H1 (cell line): ENCODE data around the gene WDR54. TPM values are rescaled to one million over a fixed set of nuclear protein-coding genes. Genes with fewer than 3 reads are reported as not detected.

Source experiments
- BRCA1 ChIP-seq: IDR thresholded peaks from 2 replicates; pipeline ENCODE4 v1.6.1; 2012; ENCODE audit warnings: low read depth, low read length, improper control_type of control experiment
- CHD2 ChIP-seq: IDR thresholded peaks from 2 replicates; pipeline ENCODE4 v1.6.1; 2012; ENCODE audit warnings: low read length, improper control_type of control experiment
- CREB1 ChIP-seq: IDR thresholded peaks from 2 replicates; pipeline ENCODE4 v1.6.1; 2012; ENCODE audit warnings: inconsistent platforms
- POLR2A ChIP-seq, 2 experiments: IDR thresholded peaks; 1 replicate in 1 of 2; 2 replicates in 1 of 2; pipeline ENCODE4 v1.6.1; 2011; ENCODE audit warnings: low read depth in 2 of 2, low read length in 2 of 2, mild to moderate bottlenecking in 2 of 2; ENCODE audit errors: control extremely low read depth in 1 of 2
- RAD21 ChIP-seq, 2 experiments: IDR thresholded peaks in 1 of 2; conservative IDR thresholded peaks in 1 of 2; 2 replicates each; pipeline ENCODE4 v1.6.1; 2011; ENCODE audit warnings: low read depth in 2 of 2, low read length in 2 of 2, improper control_type of control experiment in 1 of 2, inconsistent platforms in 1 of 2, mild to moderate bottlenecking in 1 of 2, moderate library complexity in 1 of 2
- RBBP5 ChIP-seq: IDR thresholded peaks from 2 replicates; pipeline ENCODE4 v1.7.1; 2012; ENCODE audit warnings: low read depth, mild to moderate bottlenecking, inconsistent platforms, low read length, moderate library complexity, borderline replicate concordance
- SIRT6 ChIP-seq: IDR thresholded peaks from one replicate; pipeline ENCODE4 v1.7.1; 2012; ENCODE audit warnings: low read length, inconsistent platforms
- SP1 ChIP-seq: IDR thresholded peaks from 2 replicates; pipeline ENCODE4 v1.6.1; 2011; ENCODE audit warnings: low read depth, low read length
- YY1 ChIP-seq: IDR thresholded peaks from 2 replicates; pipeline ENCODE4 v1.6.1; 2011; ENCODE audit warnings: low read depth, mild to moderate bottlenecking, low read length
- polyA plus RNA-seq, 7 experiments: library from polyadenylated mRNA; depleted of rRNA in 3 of 7; stranded (reverse) in 5 of 7; unstranded in 2 of 7; fragments of >200 nt in 5 of 7; fragments of 200-250 nt in 2 of 7; gene quantifications; 1 replicate in 5 of 7; 2 replicates in 1 of 7; 4 replicates in 1 of 7; pipeline versions ENCODE4 v1.2.1 to v1.2.3, GENCODE V29; 2011 to 2013; ENCODE audit warnings: missing spikeins in 2 of 7, mixed read lengths in 2 of 7
- total RNA-seq: library from RNA; stranded (reverse); fragmentation: NEBNext Ultra II Directional; extraction: Animal tissue kit (Norgen Biotek cat#: 25700); gene quantifications from 2 replicates; pipeline ENCODE4 v1.2.1, GENCODE V29; 2021

The WDR54 gene
- total and polyA plus RNA-seq, 2 of the 8 experiments (the other 6 are each of a cell fraction or from before 2014, with no cell fraction given): 41.6 to 125 TPM

GRCh38 chr2:74461187-74462053, 39.9 kb downstream of the WDR54 start (continued):
- TF ChIP-seq BRCA1 (no peak), CHD2 (no peak), SIRT6 (no peak), RAD21 (IDR thresholded peaks at IDR 0.05 in 1 of 2, conservative IDR thresholded peaks at IDR 0.05 in 1 of 2; ENCODE audit: low read depth in 2 of 2, low read length in 2 of 2) (peak; percentile 31 to 47; a peak in 3 of 4 replicates), SP1 (no peak), YY1 (peak; percentile 31; the same call in 1 of the 2 replicates), RBBP5 (no peak), CREB1 (no peak), POLR2A (IDR thresholded peaks at IDR 0.05; ENCODE audit: control extremely low read depth in 1 of 2, low read depth in 2 of 2, low read length in 2 of 2) (peak in 1 of 2 experiments; percentile 20; a peak in 1 of 3 replicates)
